GM12865 (cell line): Measurements from ENCODE around the gene ATP5ME.
"Not testable (repeated sequence)": the region's sequence is repeated elsewhere in the genome, so short reads cannot be mapped to it uniquely, and the experiment has no call there.

ENCODE experiments used
- DNase-seq: peaks from one replicate; pipeline ENCODE4 v3.0.0; 2010; ENCODE audit warnings: low read depth
- H3K4me3 ChIP-seq: 2 replicates; pipeline ENCODE4 v1.5.1; 2011; ENCODE audit warnings: mild to moderate bottlenecking, low read depth, low read length, control low read depth
- CTCF ChIP-seq: IDR thresholded peaks from 2 replicates; pipeline ENCODE4 v1.5.1; 2011; ENCODE audit warnings: low read length, control low read depth, low read depth, inconsistent platforms; ENCODE audit not compliant: insufficient read depth; ENCODE audit errors: missing control alignments

Gene ATP5ME

DNA sequence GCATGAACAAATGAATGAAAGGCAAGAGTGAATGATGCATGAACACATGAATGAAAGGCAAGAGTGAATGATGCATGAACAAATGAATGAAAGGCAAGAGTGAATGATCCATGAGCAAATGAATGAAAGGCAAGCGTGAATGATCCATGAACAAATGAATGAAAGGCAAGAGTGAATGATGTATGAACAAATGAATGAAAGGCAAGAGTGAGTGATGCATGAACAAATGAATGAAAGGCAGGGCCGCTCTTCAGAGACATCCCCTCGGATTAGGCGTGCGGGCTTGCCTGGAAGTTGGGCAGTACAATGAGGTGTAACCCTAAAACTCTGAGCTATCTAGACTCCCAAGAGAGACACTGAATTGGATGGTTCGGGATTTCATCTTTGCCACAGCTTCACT lies 35.3 kb upstream of the ATP5ME start:
- DNase-seq, result no peak
- H3K4me3 ChIP-seq, result no peak overlapping the region
- TF ChIP-seq CTCF, result no peak

DNA sequence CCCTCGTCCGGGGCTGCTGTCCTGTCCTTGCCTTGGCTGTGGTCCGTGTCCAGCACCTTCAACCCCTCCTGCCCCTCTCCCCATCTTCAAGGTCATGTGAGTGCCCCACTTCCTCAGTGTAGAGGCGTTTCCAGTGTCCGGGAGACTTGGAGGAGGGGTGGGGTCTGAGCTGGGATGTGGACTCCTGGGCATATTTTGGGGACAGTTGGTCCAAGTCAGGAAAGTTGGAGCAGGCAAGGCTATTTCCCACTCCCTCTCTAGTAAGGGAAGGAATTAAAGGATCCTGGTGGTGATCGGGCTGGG lies 34.5 kb upstream of the ATP5ME start:
- DNase-seq, result no peak
- no peak for TF ChIP-seq CTCF
- H3K4me3 ChIP-seq, result no peak overlapping the region

DNA sequence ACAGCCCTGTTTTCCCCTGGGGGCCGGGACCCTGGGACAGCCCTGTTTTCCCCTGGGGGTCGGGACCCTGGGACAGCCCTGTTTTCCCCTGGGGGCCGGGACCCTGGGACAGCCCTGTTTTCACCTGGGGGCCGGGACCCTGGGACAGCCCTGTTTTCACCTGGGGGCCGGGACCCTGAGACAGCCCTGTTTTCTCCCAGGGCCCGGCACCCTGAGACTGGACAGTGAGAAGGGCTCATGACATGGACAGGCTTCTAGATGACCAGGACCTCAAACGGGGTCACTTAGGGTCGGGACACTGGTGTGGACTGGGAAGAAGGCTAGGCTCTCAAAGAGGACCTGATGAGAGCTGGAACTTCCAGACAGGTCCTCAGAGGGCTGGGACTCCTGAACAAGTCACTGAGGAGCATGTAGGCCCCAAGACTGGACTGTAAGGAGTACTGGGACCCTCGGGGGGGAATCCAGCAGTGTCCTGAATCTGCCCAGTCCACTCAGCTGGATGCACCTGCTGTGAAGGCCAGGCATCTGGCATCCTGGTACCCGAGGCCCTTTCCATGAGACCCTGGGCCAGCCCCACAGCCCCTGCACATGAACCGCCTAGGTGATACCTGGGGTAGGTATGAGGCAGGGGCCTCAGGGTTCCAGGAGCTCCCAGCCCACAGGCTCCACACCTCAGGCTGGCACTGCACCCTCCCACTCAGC lies 34.0 kb upstream of the ATP5ME start:
- no peak for DNase-seq
- TF ChIP-seq CTCF, result no peak
- H3K4me3 ChIP-seq, result no peak overlapping the region

DNA sequence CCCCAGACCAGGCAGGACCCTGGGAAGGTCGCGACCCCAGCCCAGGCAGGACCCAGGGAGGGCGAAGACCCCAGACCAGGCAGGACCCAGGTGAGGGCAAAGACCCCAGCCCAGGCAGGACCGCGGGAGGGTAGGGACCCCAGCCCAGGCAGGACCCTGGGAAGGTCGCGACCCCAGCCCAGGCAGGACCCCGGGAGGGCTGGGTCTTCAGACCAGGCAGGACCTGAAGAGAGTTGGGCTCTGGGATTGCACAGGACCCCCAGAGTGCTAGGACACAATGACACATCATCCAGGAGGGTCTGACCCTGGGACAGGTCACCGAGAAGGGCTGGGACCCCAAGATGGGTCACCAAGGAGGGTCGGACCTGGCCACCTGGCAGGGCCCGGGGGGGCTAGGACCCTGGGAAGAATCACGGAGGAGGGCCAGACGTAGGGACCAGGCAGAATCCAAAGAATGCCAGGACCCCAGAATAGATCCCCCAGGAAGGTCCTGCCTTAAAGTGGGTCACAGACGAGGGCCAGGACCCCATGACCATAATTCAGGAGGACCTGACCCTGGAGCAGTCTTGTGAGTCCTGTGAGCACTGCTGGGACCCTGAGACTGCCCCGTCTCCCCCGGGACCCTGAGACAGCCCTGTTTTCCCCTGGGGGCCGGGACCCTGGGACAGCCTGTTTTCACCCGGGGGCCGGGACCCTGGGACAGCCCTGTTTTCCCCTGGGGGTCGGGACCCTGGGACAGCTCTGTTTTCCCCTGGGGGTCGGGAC lies 32.9 kb upstream of the ATP5ME start:
- TF ChIP-seq CTCF, result no peak
- peak overlapping the region; percentile 39 for H3K4me3 ChIP-seq
- DNase-seq, result no peak

GRCh38 chr4:706083-706633 lies 32.1 kb upstream of the ATP5ME start:
- peak overlapping the region; percentile 84 for H3K4me3 ChIP-seq
- DNase-seq, result not testable (repeated sequence)

- no peak for TF ChIP-seq CTCF
- DNase-seq, result peak; percentile 98
- H3K4me3 ChIP-seq, result peak within 1 kb of the TSS; percentile 84
Measured at GRCh38 chr4:705278-706082, 31.4 kb upstream of the ATP5ME start, which contains the start of gene PCGF3. Gene PCGF3 (plus strand): TSS chr4:705832. CDS start chr4:733681, 27,849 bp downstream.

- peak overlapping the region; percentile 50 for H3K4me3 ChIP-seq
- DNase-seq, result no peak
- TF ChIP-seq CTCF, result no peak
Measured at GRCh38 chr4:704971-705277, 30.8 kb upstream of the ATP5ME start.
